Activated T-cell treated with anti-CD3 and anti-CD28 coated beads, Interleukin-2, amount 50 U/mL, for 4 hours (primary cell): ENCODE results near the gene ATP12A. TPM values are rescaled to one million over a fixed set of nuclear protein-coding genes. Genes with fewer than 3 reads are reported as not detected.
A peak's percentile ranks its signal among the peaks of the same experiment; 100 is the strongest.

ENCODE experiments used
- ATAC-seq, 2 donors: fragments of 200-7000 bp; cut with Tn5 transposase; one replicate each; pipeline ENCODE4 v1.10.0; 2021
- DNase-seq: peaks from one replicate; pipeline ENCODE4 v3.0.0-alpha.2; 2020
- H3K27me3 Mint-ChIP-seq: one replicate; pipeline ENCODE4 v1.8.0; 2021; ENCODE audit warnings: low read depth, mixed read lengths
- H3K36me3 Mint-ChIP-seq: one replicate; pipeline ENCODE4 v1.8.0; 2022; ENCODE audit warnings: mixed read lengths; ENCODE audit not compliant: insufficient read depth
- H3K4me1 Mint-ChIP-seq: one replicate; pipeline ENCODE4 v1.8.0; 2021; ENCODE audit warnings: low read depth, mixed read lengths
- H3K4me3 Mint-ChIP-seq: one replicate; pipeline ENCODE4 v1.8.0; 2021; ENCODE audit warnings: mild to moderate bottlenecking, moderate library complexity, mixed read lengths
- H3K9me3 Mint-ChIP-seq: one replicate; pipeline ENCODE4 v1.8.0; 2021; ENCODE audit warnings: mixed read lengths
- total RNA-seq, 3 donors: library from RNA; stranded (reverse); gene quantifications; one replicate each; pipeline ENCODE4 v1.2.1, GENCODE V29; 2021

ATP12A gene
- total RNA-seq, 3 donors from 2014 or later = 0.05 TPM; not detected in 2

DNA sequence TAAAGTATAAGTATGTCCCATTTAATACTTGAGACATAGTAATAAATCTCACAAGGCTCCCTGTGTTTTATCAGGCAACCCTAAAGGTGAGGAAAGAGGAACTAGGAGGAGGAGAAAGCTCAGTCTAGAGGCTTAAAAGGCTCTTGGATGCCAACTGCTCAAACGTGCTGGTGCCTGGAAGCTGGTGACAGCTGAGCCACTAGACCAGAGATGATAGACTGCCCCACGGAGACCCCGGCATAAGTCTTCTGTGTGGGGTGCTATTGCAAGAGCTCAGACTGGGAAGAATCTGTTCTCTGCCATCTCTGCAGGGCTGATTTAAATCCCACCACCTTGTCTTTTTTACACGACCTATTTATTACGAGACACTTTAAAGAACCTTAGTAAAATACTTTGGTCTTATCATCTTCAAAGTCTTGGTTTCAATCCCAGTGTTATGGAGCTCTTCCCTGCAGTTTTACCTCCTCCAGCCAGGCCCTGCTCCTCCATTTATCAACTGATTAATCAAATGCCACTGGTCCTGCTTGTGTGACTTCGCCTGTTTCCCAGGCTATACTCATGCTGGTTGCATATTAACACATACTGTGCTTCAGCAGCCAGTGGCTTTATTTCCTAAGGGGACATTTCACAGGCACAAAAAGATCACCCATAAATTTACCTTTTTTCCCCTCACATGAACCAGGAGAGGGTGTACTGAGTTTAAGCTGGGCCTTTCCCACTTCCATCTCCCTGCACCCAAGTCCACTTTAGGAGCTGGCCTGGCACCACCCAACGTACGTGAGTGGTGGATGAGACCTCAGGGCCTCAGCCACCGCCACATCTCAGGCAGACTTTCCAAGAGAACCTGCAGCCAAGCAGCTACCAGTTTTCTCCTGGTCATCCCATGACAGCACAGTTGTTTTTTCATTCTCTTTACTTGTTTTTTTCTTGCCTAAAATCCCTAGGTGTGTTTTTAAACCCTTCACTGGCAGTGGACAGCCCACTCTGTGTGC is 7.8 kb upstream of the ATP12A start:
- H3K36me3 Mint-ChIP-seq = no peaks in the 10 kb centered on the region
- ATAC-seq (no peak), DNase-seq (no peak)
- H3K9me3 Mint-ChIP-seq = no peaks in the 10 kb centered on the region
- H3K4me1 Mint-ChIP-seq = peaks cover 8% of the 10 kb centered on the region
- H3K4me3 Mint-ChIP-seq = no peak overlapping the region
- H3K27me3 Mint-ChIP-seq = peaks cover 25% of the 10 kb centered on the region

DNA sequence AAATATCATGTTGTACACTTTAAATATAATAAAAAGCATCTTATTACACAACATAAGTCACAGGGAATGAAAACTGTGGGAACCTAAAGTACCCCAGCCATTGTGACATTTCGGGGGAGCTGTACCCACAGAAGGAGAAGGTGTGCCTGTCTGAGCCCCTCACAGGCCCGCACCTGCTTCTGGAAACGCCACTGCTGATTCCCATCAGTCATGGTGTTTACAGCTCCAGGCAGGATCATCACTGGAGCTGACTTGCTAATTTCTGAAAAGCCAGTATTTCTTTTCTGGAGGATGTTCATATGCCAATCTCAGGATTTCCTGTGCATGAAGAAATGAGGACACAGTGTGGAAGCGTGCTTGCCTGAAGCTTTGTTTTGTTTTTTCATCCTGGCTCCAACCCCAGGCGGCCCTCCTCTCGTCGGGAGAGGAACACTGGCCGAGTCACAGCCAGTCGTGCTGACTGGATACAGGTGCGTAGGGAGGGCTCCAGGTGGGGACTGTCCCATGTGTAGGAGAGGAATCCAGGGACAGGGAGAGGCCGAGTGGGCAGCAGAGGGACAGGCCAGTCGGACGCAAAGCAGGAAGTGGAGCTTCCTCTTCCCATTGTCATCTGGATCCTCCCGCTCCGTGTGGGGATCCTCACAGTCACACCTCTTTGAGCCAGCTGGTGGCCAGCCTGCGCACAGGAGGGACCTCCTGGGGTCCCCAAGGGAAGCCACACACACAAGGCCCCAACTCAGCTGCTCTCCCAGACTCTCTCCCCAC is 4.2 kb upstream of the ATP12A start:
- Mint-ChIP-seq H3K36me3 (no peaks in the 10 kb centered on the region), H3K4me1 (peaks cover 12% of the 10 kb centered on the region), H3K4me3 (no peak overlapping the region), H3K9me3 (no peaks in the 10 kb centered on the region), H3K27me3 (peaks cover 46% of the 10 kb centered on the region)
- ATAC-seq (no peak), DNase-seq (no peak)

DNA sequence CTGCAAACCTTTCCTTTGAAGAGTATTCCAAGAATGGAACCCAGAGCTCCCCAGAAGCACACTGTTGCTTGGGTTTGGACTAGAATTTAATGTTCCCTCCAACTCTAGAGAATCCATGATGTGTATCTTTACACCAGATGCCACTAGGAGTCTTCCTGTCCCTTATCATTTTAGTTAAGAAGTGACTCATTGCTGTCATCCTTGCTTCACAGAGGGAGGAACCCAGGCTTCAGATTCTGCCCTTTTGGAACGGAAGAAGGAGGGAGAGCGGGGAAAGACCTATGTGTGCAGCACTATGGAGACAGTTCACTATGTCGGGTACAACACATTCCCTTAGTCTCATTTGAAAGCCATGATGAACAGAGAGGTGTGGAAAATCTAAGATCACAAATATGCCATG is 2.1 kb upstream of the ATP12A start:
- H3K27me3 Mint-ChIP-seq = peaks cover 48% of the 10 kb centered on the region
- H3K4me3 Mint-ChIP-seq = no peak overlapping the region
- H3K9me3 Mint-ChIP-seq = no peaks in the 10 kb centered on the region
- peaks cover 7% of the 10 kb centered on the region for H3K4me1 Mint-ChIP-seq
- H3K36me3 Mint-ChIP-seq = no peaks in the 10 kb centered on the region
- no peak for DNase-seq
- no peak for ATAC-seq

DNA sequence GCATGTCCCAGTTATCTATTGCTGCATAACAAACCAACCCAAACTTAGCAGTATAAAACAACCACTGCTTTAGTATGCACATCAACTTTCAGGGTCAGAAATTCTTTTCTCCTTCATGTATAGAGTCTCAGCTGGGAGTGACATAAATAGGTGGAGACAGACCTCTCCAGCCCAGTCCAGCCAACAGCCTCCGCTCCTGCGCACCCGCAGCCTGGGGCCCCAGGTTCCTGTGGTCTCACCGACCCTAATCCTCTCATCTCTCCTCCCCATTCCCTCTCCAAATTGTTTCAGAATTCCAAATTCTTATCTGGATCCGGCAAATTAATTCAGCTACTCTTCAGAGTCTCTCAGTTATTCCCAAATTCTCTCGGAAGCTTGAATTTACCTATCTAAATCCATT is 522 bp upstream of the ATP12A start:
- H3K9me3 Mint-ChIP-seq = no peaks in the 10 kb centered on the region
- H3K27me3 Mint-ChIP-seq = peaks cover 48% of the 10 kb centered on the region
- ATAC-seq = no peak
- H3K4me3 Mint-ChIP-seq = peak overlapping the region; percentile 61
- no peaks in the 10 kb centered on the region for H3K36me3 Mint-ChIP-seq
- no peak for DNase-seq
- peaks cover 20% of the 10 kb centered on the region for H3K4me1 Mint-ChIP-seq

DNA sequence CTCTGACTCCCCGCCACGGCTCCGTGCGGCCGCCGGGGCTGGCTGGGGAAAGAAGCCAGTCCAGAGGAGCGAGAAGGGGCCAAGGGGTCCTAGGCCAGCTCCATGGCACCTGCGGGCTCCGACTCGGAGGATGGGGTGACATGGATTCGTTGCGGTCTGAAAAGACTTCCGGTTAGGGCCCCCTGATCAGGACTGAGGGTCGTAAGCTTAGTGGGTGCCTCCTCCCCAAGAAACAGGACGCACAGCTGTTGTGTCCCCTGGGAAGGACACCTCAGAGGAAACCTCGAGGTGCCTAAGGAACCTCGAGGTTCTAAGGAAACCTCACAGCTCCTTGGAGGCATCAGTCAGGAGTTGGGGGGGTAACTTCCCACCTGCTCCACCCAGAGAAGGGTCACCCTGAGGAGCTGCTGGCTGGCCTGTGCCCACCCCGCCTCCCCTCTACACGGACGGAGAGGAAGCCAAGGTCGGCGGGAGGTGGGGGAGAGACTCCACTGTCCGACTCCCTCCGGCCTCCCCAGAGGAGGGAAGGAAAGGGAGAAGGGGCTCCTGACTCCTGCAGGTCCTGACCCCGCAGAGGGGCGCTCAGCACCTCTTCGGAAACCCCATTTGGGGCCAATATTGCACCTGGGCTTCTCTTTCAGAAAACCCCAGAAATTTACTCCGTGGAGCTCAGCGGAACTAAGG is 855 bp downstream of the ATP12A start:
- ATAC-seq (no peak), DNase-seq (no peak)
- no peaks in the 10 kb centered on the region for H3K36me3 Mint-ChIP-seq
- peaks cover 39% of the 10 kb centered on the region for H3K27me3 Mint-ChIP-seq
- no peaks in the 10 kb centered on the region for H3K9me3 Mint-ChIP-seq
- peaks cover 32% of the 10 kb centered on the region for H3K4me1 Mint-ChIP-seq
- peak overlapping the region; percentile 12 for H3K4me3 Mint-ChIP-seq

DNA sequence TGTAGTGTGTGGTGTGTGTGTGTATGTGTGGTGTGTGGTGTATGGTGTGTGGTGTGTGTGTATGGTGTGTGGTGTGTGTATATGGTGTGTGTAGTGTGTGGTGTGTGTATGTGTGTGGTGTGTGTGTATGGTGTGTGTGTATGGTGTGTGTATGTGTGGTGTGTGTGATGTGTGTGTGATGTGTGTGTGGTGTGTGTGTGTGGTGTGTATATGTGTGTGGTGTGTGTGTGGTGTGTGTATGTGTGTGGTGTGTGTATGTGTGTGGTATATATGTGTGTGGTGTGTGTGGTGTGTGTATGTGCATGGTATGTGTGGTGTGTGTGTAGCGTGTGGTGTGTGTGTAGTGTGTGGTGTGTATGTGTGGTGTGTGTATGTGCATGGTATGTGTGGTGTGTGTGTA is 1.7 kb downstream of the ATP12A start:
- no peak overlapping the region for H3K4me3 Mint-ChIP-seq
- H3K36me3 Mint-ChIP-seq = no peaks in the 10 kb centered on the region
- no peak for DNase-seq
- H3K9me3 Mint-ChIP-seq = no peaks in the 10 kb centered on the region
- H3K4me1 Mint-ChIP-seq = peaks cover 32% of the 10 kb centered on the region
- peaks cover 37% of the 10 kb centered on the region for H3K27me3 Mint-ChIP-seq
- ATAC-seq = no peak

DNA sequence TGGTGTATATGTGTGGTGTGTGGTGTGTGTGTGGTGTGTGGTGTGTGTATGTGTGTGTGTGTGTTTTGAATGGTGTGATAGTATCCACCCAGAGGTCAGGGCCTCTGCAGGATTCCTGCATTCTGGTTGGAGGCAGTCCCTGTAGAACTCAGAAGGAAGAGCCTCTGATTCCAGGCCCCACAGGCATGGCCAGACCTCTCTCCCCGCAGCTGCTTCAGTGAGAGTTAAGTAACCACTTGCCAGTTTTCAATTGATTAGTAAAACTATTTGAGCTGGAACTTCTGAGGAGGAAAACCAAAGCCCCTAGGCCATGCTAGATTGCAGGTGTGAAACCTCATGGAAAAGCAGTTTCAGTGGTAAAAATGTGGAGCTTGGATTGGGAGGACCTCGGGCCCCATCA is 2.1 kb downstream of the ATP12A start:
- Mint-ChIP-seq H3K36me3 (no peaks in the 10 kb centered on the region), H3K4me1 (peaks cover 32% of the 10 kb centered on the region), H3K4me3 (no peak overlapping the region), H3K9me3 (no peaks in the 10 kb centered on the region), H3K27me3 (peaks cover 36% of the 10 kb centered on the region)
- no peak for ATAC-seq
- no peak for DNase-seq

DNA sequence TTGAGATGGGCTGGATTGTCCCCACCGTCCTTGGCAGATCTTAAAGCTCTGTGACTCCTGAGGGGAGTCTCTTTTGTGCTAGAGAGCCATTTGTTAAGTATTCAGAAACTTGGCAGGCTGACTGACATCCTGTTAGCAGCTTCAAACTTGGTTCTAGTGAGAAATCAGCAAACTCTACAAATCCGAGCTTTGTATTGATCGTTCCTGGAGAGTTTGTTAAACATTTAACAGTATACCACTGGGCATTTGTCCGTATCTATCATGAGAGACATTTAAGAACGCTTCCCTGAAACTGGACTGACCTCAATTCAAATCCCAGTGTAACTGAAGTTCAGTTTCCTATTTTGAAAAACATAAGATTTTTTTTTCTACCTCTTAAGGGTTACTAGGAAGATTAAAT is 3.1 kb downstream of the ATP12A start:
- Mint-ChIP-seq H3K9me3 (no peaks in the 10 kb centered on the region), H3K36me3 (no peaks in the 10 kb centered on the region), H3K4me1 (peaks cover 32% of the 10 kb centered on the region), H3K4me3 (no peak overlapping the region), H3K27me3 (peaks cover 32% of the 10 kb centered on the region)
- ATAC-seq (no peak), DNase-seq (no peak)

DNA sequence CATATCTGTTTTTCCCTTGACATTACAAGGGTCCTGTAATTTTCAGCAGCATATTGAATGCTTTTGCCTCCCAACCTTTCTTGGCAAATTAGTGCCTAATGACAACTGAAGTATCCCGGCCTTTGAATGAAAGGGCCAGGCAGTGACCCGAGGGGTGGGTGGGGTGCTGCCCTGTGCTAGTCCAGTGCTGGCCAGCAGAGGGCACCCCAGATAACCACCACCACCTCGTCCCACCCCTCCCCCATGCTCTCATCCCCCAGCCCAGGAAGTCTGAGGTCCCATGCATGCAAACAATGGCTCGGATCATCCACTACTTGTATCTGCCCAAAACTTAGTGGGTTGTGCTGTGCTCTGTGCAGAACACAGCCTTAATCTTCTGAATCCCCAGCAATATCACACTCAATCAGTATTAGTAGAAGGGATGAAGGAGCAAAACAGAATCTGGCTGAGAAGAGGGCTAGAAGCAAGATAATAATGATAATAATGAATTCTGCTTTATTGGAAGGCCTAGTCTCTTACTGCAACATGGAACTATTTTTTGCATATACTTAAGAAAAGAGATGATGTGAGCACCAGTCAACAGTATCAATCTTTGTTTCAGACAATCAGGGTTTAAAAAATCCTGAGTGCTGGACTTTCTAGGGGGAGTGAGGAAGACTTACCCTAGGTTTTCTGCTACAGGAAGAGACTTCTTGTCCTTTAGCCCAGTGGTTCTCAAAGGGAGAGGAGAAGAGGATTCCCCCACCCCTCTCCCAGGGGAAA is 3.8 kb downstream of the ATP12A start:
- no peaks in the 10 kb centered on the region for H3K9me3 Mint-ChIP-seq
- no peaks in the 10 kb centered on the region for H3K36me3 Mint-ChIP-seq
- H3K4me3 Mint-ChIP-seq = no peak overlapping the region
- ATAC-seq (peak; percentile 66 to 72), DNase-seq (peak; percentile 49)
- peaks cover 32% of the 10 kb centered on the region for H3K4me1 Mint-ChIP-seq
- H3K27me3 Mint-ChIP-seq = peaks cover 32% of the 10 kb centered on the region

DNA sequence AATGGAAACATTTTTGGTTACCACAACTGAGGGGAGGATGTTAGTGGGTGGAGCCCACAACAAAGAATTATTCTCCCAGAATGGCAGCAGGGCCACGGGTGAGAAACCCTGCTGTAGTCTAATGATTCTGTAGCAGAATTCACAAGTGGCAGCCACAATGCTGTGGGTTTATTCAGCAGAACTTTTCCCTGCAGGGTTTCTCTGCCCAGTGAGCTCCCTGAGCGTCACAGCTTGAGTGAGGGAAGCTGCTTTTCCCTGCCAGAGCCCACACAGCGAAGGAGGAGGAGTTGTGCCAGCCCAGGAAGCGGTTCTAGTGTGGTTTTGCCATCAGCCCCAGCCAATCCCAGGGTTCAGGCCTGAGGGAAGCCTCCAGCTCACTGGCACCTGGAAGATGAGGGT is 4.4 kb downstream of the ATP12A start:
- peak; percentile 14 for DNase-seq
- Mint-ChIP-seq H3K9me3 (no peaks in the 10 kb centered on the region), H3K27me3 (peaks cover 31% of the 10 kb centered on the region), H3K4me3 (no peak overlapping the region), H3K36me3 (no peaks in the 10 kb centered on the region), H3K4me1 (peaks cover 29% of the 10 kb centered on the region)
- ATAC-seq = peak; percentile 56 to 59

DNA sequence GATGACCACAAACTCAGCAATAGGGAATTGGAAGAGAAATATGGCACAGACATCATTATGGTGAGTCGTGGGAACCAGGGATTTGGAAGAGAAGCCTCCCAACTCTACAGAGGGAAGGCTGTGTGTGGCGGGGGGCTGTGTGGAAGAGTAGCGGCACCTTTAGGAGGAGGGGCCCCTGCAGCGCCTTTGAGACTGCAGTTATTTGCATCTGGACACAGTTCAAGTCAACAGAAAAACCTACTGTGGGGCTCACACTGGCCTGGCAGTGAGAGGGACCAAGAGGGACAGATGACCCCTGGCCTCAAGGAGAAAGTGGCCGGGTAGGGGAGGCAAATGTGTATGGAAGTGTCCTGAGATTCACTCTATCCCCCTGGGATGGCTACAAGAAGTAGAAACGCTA is 5.1 kb downstream of the ATP12A start:
- ATAC-seq (no peak), DNase-seq (no peak)
- no peak overlapping the region for H3K4me3 Mint-ChIP-seq
- peaks cover 32% of the 10 kb centered on the region for H3K27me3 Mint-ChIP-seq
- H3K9me3 Mint-ChIP-seq = no peaks in the 10 kb centered on the region
- H3K36me3 Mint-ChIP-seq = no peaks in the 10 kb centered on the region
- H3K4me1 Mint-ChIP-seq = peaks cover 26% of the 10 kb centered on the region

DNA sequence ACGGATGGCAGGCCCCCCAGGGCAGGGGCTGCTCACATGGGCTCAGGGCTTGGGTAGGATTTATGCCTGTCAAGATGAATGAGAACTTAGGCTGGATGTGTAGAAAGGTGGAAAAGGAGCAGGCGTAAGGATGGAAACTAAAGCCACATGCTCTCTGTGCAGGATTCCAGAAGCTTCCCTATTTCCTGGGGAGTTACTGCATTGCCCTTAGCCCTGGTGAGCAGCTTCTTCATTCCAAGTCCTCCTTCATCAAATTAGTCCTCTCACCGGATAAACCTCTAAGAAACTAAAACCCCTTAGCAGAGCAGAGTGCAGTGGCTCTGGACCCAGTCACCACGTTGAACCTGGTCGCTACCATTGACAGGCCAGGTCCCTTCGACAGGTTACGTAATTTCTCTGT is 7.4 kb downstream of the ATP12A start:
- Mint-ChIP-seq H3K4me3 (no peak overlapping the region), H3K4me1 (peaks cover 26% of the 10 kb centered on the region), H3K27me3 (peaks cover 46% of the 10 kb centered on the region), H3K9me3 (no peaks in the 10 kb centered on the region), H3K36me3 (no peaks in the 10 kb centered on the region)
- ATAC-seq (no peak), DNase-seq (no peak)

DNA sequence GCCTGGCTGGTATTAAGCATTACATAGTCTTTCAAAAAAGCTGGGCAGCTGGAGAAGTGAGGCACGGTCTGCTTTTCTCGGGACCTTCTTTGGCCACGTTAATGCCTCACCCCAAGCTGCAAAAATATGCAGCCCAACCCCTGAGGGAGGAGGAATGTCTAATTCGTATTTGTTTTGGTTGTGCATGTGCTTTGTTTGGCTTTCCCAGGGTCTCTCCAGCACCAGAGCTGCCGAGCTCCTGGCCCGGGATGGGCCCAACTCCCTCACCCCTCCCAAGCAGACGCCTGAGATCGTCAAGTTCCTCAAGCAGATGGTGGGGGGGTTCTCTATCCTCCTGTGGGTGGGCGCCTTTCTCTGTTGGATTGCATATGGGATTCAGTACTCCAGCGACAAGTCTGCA is 7.9 kb downstream of the ATP12A start:
- no peaks in the 10 kb centered on the region for H3K36me3 Mint-ChIP-seq
- DNase-seq = no peak
- peaks cover 25% of the 10 kb centered on the region for H3K4me1 Mint-ChIP-seq
- H3K4me3 Mint-ChIP-seq = no peak overlapping the region
- H3K27me3 Mint-ChIP-seq = peaks cover 49% of the 10 kb centered on the region
- ATAC-seq = no peak
- H3K9me3 Mint-ChIP-seq = no peaks in the 10 kb centered on the region

DNA sequence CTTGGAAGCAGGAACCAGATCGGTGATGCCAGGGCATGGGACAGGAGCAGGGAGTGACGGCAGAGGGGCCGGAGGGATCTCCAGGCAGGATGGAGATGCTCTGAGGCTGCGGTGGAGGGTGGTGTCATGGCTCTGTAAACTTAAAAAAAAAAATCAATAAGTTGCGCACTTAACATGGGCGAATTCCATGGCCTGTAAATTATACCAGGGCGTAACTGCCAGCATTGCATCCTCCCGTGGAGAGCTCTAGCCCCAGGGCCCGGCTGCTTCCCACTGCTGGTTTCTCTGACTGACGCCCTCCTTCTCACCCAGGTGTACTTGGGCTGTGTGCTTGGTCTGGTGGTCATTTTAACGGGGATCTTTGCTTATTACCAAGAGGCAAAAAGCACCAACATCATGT is 8.7 kb downstream of the ATP12A start:
- Mint-ChIP-seq H3K4me3 (no peak overlapping the region), H3K4me1 (peaks cover 20% of the 10 kb centered on the region), H3K27me3 (peaks cover 57% of the 10 kb centered on the region), H3K36me3 (no peaks in the 10 kb centered on the region), H3K9me3 (no peaks in the 10 kb centered on the region)
- DNase-seq = no peak
- ATAC-seq = no peak
